COR-L47 (cell line): ENCODE results near the gene TGFBR3L.

Experiments
- DNase-seq: peaks from one replicate; lab custom pipeline; 2025; lab: John Stamatoyannopoulos, UW

The TGFBR3L gene

DNA sequence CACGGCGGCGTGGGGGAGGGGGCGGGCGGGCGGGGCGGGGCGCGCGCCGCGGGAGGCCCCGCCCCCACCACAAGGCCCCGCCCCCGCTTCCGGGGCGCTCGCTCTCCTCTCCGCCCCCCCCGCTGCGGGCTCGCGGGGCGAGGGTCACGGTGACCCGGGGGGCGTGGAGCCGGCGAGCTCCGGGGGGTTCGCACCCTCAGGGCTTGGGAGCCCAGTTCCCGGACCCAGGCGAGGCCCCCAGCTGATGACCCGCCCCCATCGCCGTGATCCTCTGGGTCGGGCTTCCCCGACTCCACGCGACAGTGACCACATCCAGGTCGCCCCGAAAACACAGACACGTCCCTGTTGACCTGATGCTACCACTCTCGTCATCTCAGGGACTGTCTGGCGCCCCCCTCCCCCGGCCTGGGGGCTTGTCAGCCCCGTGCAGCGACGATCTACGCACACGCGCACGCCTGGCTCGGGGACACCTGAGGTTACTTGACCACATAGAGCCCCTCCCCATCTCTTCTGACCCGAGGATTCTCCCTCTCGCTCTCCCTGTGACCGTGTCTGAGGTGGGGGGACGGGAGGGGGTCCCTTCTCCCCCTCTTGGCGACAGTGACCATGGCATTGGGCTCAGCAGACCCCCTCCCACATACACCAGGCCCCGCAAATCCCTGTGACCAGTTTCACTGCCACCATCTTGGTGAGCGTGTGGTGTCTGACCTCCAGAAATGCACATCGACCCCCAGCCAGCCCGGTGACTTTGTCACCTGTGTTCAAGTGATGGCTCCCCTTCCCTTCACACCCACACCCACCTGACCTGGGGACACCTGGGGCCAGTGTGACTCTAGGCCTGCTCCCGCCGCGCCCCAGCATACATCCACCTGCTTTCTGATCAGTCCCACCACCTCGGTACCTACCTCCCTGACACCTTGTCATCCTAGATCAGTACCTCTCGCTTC lies 10.3 kb upstream of the TGFBR3L start:
- peak; percentile 50 for DNase-seq

DNA sequence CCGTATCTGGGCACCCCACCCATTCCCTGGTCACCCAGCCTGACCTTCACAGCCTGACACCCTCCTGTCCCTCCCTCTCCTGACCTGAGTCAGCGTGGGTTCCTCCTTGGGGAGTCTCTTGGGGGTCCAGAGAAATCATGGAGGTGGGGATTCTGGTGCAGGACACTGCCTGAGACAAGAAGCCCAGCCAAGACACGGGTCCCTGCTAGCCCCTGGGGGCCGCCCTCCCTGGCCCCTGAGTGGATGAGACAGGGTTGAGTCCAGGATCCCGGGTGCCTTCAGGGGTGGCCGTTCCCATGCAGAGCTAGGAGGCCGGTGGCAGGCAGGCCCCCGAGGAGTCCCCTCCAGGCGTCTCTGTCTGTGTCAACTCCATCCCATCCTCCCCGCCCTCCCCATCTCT lies 9.4 kb upstream of the TGFBR3L start:
- no peak for DNase-seq

DNA sequence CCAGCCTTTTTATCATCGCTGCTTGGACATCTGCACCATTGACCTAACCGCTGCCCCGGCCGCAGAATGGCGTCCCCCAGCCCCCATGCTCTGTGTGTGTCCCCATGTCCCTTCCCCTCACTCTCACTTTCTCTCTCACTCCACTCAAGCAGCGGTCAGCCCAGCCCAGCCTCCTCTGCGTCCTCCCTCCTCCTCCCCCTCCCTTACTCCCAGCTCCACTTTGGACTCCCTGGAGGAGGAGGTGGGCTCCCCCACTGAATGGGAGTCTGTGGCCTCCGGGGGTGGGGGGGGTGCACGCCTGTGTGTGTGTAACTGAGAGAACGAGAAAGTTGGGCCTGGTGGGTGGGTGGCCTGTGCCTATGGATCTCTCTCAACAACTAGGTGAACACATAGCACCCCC lies 8.8 kb upstream of the TGFBR3L start:
- no peak for DNase-seq

DNA sequence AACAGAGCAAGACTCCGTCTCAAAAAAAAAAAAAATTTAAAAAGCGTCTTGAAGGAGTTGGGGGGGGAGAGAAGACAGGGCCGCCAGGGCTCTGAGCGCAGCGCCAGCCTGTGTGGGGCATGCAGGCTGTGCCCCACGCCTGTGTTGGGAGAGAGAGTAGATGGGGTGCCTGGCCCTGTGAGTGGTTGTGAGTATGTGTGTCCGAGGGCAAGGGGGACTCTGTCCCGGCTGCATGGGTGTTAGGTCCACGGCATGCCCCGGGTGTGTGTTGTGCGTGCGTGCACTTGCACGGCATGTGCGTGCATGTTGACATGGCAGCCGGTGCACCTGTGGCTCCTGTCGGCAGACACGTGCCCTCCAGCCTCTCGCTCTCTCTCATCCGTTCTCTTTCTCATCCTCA lies 7.5 kb upstream of the TGFBR3L start:
- DNase-seq = no peak

DNA sequence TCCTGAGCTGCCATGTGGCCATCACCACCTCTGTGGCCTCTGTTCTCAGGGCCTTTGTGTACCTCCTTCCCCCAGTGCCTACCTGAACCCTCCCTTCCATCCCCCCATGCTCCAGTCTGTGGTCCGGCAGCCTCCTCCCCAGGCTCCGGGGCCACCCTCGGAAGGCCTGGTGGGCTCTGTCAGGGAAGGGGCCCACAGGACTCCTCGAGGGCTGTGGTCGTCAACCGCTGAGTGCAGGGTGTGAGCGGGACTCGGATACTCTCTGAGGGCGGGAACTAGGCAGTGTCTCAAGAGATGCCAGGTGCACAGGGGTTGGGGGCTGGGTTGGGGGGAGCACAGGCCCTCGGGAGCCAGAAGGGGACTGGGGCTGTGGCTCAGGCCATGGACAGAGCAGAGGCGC lies 7.1 kb upstream of the TGFBR3L start:
- no peak for DNase-seq

DNA sequence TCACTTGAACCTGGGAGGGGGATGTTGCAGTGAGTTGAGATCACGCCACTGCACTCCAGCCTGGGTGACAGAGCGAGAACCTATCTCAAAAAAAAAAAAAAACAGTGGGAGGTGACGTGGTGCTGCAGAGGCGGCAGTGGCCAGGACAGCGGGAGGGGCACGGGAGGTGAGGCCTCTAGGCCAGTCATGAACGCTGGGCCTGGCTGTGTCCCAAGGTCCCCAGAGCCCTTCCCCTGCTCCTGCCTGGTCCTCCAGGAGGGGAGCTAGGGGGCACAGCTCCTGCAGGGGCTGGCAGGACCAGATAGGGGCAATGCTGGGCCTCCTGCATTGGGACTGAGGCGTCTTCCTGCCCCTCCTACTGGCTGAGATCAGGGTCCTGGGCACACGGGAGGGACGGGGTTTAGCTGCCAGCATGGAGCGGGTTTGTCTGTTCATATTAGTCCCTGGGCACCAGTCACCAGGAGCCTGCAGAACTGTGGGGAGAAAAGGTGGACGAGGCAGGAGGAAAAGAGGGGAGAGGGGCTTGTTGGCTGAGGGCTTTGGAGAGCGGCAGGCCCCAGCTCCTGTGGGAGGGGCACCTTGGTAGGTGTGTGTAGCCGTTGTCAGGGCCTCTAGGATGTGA lies 6.4 kb upstream of the TGFBR3L start:
- DNase-seq = no peak

DNA sequence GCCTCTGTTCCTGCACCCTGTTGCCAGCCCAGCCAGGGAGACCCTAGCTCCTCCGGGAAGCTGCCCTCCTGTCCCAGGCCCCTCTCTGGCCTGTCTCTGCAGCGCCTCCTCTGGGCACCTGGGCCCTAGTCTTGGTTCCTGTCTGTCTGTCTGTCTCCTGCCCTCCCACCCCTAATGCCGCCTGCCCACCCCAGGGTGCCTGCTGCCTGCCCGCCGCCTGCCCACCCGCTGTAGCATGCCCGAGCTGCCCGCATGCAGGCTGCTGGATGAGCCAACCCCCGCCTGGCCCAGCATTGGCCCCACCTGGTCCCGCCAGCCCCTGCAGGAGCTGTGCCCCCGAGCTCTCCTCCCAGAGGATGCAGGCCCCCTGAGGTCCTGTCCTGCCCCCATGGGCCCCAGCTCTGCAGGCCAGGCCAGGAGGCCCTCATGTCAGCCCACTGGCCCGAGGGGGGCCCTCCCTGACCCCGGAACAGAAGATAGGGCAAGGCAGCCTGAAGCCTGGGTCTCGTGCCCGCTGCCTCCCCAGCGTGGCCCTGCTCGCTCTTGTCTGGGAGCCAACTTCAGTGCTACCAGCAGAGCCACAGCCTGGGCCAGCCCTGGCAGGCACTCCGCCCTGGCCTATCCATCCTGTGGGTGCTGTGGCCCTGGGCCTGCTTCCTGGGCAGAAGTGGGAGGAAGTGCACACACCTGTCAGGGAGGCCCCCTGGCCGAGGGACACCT lies 5.7 kb upstream of the TGFBR3L start:
- DNase-seq = no peak

DNA sequence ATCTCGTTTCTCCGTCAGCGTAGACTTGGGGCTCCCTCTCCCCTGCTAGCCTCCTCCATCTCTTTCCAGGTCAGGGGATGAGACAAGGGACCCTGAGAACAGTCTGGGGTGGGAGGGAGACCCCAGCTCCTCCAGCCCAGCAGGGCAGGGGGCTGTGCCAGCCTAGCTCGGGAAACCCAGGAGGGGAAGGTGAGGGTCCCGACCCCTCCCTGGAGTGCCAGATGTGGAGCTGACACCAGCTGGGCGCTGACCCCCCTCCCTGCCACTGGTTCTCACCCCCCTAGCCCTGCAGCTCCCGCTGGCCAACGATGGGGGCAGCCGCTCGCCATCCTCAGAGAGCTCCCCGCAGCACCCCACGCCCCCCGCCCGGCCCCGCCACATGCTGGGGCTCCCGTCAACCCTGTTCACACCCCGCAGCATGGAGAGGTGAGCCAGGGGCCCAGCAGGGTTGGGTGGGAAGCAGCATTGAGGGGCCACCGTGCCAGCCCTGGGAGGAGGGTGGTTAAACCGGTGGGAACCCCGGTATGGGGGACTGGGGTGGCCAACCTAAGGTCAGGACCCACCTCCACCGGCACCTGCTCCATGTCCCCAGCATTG lies 5.1 kb upstream of the TGFBR3L start:
- DNase-seq = no peak

DNA sequence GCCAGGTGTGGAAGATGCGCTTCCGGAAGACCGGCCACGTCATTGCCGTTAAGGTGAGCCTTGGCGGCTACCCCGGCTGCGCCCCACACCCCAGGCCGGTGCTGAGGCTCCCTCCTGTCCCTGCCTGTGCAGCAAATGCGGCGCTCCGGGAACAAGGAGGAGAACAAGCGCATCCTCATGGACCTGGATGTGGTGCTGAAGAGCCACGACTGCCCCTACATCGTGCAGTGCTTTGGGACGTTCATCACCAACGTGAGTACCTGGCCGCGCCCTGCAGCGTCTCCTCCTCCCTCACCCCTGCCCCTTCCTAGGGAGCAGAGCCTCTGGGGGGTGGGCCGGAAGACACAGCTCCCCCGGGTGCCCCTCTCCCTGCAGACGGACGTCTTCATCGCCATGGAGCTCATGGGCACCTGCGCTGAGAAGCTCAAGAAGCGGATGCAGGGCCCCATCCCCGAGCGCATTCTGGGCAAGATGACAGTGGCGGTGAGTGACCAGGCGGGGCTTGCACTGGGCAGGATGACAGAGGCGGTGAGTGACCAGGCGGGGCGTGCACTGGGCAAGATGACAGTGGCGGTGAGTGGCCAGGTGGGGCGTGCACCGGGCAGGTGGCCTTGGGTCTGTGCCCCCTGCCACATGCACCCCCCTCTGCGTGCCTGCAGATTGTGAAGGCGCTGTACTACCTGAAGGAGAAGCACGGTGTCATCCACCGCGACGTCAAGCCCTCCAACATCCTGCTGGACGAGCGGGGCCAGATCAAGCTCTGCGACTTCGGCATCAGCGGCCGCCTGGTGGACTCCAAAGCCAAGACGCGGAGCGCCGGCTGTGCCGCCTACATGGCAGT lies 4.1 kb upstream of the TGFBR3L start:
- no peak for DNase-seq

DNA sequence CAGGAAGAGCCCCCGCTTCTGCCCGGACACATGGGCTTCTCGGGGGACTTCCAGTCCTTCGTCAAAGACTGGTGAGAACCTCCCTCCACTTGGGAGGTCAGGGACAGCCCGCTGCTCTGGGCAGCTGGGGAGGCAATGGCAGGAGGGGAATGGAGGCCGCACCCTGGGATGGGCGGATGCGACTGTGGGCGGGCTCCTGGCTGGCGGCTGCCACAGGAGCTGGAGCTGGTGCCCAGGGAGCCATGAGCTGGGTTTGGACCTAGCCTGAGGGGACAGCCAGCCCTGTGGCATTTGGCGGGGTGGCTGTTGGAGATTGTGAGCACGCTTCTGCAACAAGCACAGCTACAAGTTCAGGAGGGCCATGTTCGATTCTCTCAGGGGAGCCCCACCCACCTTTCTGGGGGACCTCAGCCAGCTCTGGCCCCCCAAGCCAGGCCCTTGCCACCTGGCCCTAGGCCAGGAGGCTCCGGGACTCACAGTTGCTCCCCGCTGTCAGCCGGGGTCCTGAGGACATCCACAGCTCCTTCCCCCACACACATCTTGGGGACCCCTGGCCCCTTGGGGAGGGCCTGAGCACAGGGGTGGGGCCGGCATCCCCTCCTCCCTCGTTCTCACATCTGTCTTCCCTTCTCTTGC lies 3.0 kb upstream of the TGFBR3L start:
- no peak for DNase-seq

DNA sequence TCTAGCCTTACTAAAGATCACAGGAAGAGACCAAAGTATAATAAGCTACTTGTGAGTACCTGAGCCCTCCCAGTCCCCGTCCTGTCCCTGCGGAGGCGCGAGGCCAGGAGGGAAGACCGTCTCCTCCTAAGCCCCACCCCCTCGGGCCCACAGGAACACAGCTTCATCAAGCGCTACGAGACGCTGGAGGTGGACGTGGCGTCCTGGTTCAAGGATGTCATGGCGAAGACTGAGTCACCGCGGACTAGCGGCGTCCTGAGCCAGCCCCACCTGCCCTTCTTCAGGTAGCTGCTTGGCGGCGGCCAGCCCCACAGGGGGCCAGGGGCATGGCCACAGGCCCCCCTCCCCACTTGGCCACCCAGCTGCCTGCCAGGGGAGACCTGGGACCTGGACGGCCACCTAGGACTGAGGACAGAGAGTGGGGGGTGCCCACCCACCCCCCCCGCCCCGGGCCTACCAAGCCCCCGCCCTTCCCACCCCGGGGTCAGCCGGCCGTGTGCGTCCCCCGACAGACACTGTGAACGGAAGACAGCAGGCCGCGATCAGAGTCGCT lies 2.4 kb upstream of the TGFBR3L start:
- no peak for DNase-seq

DNA sequence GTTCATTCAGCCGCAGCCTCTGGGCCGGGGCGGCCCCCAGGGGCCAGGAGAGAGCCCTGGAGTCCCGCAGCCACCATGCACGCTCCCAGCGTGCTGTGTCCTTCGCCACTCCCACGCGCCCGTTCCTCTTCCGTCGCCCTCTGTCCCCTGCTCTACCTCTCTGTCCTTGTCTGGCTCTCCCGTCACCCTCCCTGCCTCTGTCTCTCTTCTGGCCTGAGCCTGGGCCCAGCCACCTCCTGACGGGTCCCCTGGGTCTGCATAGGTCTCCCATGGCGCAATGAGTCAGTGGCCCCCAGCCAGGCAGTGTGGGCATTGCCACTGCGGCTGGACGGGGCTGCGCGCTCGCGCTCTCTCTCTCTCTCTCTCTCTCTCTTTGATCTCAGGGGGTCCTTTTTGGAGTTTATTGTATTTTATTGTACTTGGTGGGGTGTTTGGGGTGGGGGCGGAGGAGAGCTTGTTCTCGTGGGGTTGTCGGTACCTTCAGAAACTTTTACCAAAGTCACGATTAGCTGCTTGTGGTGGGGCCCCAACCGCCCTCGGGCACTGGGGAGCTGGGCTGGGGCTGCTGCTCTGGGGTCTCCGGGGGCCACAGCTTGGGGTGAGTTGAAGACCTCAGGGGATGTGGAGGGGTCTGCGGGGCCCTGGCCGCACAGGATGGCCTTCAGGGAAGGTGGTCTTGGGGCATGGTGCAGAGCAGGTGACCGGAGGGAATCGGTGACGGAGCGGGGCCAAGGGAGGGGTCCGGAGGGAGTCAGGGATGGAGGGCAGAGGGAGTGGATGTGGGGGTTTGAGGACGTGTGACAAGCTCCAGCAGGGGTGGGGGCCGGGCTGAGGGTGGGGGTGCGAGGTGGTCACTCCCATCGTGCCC lies 1.7 kb upstream of the TGFBR3L start:
- DNase-seq = no peak

DNA sequence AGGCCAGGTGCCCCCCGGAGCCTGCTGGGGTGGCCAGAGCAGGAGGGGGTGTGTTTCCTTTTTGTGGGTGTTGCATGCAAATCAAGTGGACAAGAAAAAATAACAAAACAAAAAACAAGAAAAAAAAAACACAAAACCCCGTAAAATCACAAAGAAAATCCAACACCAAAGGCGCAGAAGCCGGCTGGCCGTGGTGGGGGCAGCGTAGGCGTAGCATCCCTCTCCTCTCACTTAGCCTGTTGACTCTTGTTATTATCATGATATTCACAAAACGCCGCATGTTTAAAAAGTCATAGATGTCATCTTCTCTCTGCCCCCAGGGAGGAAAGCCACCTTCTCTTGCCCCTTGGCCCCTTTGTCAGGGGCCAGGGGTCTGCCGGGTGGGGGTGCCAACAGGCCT lies 978 bp upstream of the TGFBR3L start:
- no peak for DNase-seq

DNA sequence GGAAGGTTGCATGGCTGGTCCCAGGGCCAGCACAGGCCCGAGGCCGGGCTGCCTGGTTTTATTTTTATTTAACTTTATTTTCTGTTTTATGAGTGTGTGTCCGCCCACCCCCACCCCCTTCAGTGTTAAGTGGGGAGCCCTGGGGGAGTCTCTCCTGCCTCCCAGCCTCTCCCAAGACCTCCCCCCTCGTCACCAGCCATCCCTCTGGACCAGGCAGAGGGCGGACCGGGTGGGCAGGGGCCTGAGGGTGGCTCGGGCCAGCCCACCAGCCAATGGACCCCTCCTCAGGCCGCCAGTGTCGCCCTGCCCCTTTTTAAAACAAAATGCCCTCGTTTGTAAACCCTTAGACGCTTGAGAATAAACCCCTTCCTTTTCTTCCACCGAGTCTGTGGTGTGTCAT lies 531 bp upstream of the TGFBR3L start:
- DNase-seq = no peak

DNA sequence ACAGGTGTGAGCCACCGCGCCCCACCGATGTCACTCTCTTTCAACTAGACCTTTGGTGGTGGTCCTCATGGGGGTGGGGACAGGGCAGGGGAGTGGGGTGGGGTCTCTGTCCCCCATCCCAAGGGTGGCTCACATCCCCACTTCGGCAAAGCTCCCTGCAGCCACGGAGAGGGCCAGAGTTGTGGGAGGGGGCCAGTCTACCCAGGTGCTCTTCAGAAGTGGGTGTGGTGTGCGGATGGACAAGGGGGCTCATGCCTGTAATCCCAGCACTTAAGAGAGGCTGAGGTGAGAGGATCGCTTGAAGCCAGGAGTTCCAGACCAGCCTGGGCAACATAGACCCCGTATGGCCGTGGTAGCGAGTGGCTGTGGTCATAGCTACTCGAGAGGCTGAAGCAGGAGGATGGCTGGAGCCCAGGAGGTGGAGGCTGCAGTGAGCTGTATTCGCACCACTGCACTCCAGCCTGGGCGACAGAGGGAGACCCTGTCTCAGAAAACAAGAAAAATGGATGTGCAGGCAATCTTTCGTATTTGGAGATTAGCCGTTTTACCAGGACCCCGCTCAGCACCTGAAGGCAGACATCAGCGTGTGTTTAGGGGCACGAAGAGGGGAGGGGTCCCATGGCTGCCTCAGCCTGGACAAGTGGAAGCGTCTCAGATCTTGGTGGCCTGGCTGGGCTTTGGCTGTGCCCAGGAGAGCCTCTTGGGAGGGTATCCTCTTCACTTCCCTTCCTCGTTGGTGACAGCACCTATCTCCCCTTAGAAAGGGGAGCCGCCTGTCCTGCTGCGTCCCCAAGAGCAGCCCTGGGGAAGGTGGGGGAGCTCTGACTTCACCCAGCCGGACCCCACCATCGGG lies 846 bp downstream of the TGFBR3L start:
- no peak for DNase-seq

DNA sequence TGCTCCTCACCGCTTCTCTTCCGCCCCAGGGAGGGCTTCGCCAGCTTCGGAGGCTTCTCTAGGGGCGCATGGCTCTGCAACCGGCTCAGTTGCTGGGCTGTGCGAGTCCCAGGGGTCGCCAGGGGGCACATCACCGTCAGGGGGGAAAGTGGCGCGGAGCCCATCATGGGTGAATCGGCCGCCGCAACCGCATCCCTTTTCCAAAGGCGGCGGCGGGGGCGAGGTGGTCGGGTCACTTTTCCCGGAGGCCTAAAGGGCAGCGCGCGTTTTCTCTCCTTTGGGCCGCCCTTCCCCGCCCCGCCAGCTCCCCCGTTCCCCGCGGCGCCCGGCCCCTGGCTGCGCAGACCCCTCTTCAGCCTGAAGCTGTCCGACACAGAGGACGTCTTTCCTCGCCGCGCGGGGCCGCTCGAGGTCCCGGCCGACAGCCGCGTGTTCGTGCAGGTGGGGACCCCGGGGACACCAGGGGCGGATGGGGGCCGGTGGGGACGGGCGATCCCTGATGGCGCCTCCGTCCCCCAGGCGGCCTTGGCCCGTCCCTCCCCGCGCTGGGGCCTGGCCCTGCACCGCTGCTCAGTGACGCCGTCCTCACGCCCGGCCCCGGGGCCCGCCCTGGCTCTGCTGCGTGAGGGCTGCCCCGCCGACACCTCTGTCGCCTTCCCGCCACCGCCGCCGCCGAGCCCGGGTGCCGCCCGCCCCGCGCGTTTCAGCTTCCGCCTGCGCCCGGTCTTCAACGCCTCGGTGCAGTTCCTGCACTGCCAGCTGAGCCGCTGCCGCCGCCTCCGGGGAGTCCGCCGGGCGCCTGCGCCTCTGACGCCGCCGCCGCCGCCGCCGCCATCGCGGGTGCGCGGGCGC lies 1.7 kb downstream of the TGFBR3L start:
- DNase-seq = peak; percentile 35

DNA sequence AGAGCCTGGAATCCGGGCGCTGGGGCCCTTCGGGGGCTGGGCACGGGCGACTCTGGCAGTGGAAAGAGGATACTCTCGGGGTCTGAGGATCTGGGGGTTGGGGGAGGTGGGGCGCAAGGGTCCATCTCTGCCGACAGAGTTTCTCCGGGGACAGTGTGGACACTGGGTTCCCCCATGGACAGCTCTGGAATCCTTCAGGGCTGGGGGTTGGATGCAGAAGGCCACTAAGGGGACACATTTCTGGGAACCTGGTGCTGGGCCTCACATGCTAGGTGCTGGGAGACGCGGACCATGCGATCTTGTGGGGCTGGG lies 2.3 kb downstream of the TGFBR3L start:
- DNase-seq = no peak
